Kidney (tissue), 14 donors: ENCODE results near the gene SCN4B. TPM values are rescaled to one million over a fixed set of nuclear protein-coding genes. Genes with fewer than 3 reads are reported as not detected.

ENCODE experiments used
- DNase-seq, 5 donors: peaks; one replicate each; pipeline ENCODE4 v3.0.0-alpha.2; 2013 to 2020
- FAIRE-seq: peaks from 2 replicates; lab custom pipeline; 2012; peaks lifted over from hg19 to GRCh38; lab: Jason Lieb, UNC
- H3K27ac ChIP-seq, 2 donors: one replicate each; pipeline ENCODE4 v1.7.0; 2013; ENCODE audit warnings: low read depth in 2 of 2, low read length in 2 of 2, inconsistent platforms in 1 of 2
- H3K27me3 ChIP-seq: one replicate; pipeline ENCODE4 v1.7.1; 2013; ENCODE audit warnings: low read length, inconsistent platforms; ENCODE audit not compliant: control insufficient read depth, insufficient read depth
- H3K36me3 ChIP-seq, 3 donors: one replicate each; pipeline versions ENCODE4 v1.7.0 to v1.7.1; 2013; ENCODE audit warnings: low read length in 3 of 3, control low read depth in 1 of 3, inconsistent platforms in 1 of 3; ENCODE audit not compliant: insufficient read depth in 3 of 3, control insufficient read depth in 2 of 3
- H3K4me1 ChIP-seq, 3 donors: one replicate each; pipeline versions ENCODE4 v1.7.0 to v1.7.1; 2013; ENCODE audit warnings: low read length in 3 of 3, inconsistent platforms in 1 of 3, low read depth in 1 of 3; ENCODE audit not compliant: control insufficient read depth in 2 of 3, insufficient read depth in 2 of 3
- H3K4me3 ChIP-seq, 3 donors: one replicate each; pipeline versions ENCODE4 v1.7.0 to v1.8.1; 2013; ENCODE audit warnings: low read length in 3 of 3, control low read depth in 1 of 3, inconsistent platforms in 1 of 3
- H3K9ac ChIP-seq, 3 donors: one replicate each; pipeline versions ENCODE4 v1.7.0 to v1.7.1; 2013; ENCODE audit warnings: low read length in 3 of 3, control low read depth in 1 of 3, inconsistent platforms in 1 of 3
- H3K9me3 ChIP-seq, 3 donors: one replicate each; pipeline versions ENCODE4 v1.7.0 to v1.7.1; 2013; ENCODE audit warnings: low read length in 3 of 3, control low read depth in 1 of 3, inconsistent platforms in 1 of 3; ENCODE audit not compliant: control insufficient read depth in 2 of 3, insufficient read depth in 1 of 3
- intact Hi-C: fragments of 100-400 bp; cut with DNase I; formaldehyde crosslinking; loops from one replicate; pipeline ENCODE4 v1.11.1; 2022
- polyA plus RNA-seq: library from polyadenylated mRNA; stranded (reverse); fragments of 350-450 nt; fragmentation: Illumina TruSeq; extraction: RNeasy Lipid Tissue Mini Kit (QIAGEN cat#74804); gene quantifications from one replicate; pipeline ENCODE4 v1.2.3, GENCODE V29; 2014; ENCODE audit warnings: low read depth, low replicate concordance; ENCODE audit not compliant: insufficient read depth
- total RNA-seq: library from RNA; stranded (reverse); fragmentation: NEBNext Ultra II Directional; extraction: Animal tissue kit (Norgen Biotek cat#: 25700); gene quantifications from one replicate; pipeline ENCODE4 v1.2.1, GENCODE V29; 2021
- TF ChIP-seq, protein P1 (sequence below): IDR thresholded peaks from 3 replicates; pipeline ENCODE4 v1.5.1; 2012; ENCODE audit warnings: mild to moderate bottlenecking, moderate library complexity, borderline replicate concordance; ENCODE audit not compliant: insufficient read depth; ENCODE audit errors: extremely low read depth
- donor health status: control.
- donor health status: control.
- donor health status: control.
- donor health status: control.
- donor health status: control.
- donor health status: DM: yes; HTN: yes; CAD: no.
- donor health status: Normal renal cell carcinoma (clear cell type).

SCN4B gene
- total and polyA plus RNA-seq, 2 donors from 2014 or later: 1.4 to 3.5 TPM

DNA sequence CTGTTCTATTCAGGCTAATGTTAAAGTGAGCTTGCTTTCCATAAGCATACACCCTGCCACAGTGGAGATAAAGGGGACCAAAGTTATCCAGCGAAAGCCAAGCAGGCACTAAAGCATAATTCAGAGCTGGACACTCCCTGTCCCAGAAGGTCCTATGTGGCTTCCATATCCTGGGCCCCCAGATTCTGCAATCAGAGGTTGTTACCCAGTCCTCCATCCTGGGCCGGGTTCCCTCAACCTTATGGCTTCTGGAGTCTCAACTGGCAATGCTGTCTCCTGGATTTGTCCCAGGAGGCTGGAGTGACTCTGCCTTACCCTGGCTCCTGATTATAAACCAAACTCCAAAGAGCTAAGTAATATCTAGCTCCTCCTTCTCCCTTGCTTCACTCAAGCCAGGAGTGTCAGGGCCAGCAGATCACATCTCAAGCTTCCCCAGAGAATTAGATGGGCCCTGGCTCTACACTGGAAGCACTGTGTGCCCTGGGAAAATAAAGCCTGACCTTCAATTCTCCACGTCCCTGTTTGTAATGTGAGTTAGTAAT is 51.9 kb downstream of the SCN4B start:
- H3K36me3 ChIP-seq: no peaks in the 10 kb centered on the region
- DNase-seq (no peak), FAIRE-seq (no peak)
- H3K4me3 ChIP-seq: no peak overlapping the region
- peaks cover 0 to 17% (median 6%) of the 10 kb centered on the region in 3 donors for H3K4me1 ChIP-seq
- no peaks in the 10 kb centered on the region for H3K27me3 ChIP-seq
- H3K9me3 ChIP-seq: no peaks in the 10 kb centered on the region
- H3K9ac ChIP-seq: no peak overlapping the region
- H3K27ac ChIP-seq: no peak overlapping the region
- TF ChIP-seq, protein P1, sequence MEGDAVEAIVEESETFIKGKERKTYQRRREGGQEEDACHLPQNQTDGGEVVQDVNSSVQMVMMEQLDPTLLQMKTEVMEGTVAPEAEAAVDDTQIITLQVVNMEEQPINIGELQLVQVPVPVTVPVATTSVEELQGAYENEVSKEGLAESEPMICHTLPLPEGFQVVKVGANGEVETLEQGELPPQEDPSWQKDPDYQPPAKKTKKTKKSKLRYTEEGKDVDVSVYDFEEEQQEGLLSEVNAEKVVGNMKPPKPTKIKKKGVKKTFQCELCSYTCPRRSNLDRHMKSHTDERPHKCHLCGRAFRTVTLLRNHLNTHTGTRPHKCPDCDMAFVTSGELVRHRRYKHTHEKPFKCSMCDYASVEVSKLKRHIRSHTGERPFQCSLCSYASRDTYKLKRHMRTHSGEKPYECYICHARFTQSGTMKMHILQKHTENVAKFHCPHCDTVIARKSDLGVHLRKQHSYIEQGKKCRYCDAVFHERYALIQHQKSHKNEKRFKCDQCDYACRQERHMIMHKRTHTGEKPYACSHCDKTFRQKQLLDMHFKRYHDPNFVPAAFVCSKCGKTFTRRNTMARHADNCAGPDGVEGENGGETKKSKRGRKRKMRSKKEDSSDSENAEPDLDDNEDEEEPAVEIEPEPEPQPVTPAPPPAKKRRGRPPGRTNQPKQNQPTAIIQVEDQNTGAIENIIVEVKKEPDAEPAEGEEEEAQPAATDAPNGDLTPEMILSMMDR: no peak
- intact Hi-C loops: no loop called here

DNA sequence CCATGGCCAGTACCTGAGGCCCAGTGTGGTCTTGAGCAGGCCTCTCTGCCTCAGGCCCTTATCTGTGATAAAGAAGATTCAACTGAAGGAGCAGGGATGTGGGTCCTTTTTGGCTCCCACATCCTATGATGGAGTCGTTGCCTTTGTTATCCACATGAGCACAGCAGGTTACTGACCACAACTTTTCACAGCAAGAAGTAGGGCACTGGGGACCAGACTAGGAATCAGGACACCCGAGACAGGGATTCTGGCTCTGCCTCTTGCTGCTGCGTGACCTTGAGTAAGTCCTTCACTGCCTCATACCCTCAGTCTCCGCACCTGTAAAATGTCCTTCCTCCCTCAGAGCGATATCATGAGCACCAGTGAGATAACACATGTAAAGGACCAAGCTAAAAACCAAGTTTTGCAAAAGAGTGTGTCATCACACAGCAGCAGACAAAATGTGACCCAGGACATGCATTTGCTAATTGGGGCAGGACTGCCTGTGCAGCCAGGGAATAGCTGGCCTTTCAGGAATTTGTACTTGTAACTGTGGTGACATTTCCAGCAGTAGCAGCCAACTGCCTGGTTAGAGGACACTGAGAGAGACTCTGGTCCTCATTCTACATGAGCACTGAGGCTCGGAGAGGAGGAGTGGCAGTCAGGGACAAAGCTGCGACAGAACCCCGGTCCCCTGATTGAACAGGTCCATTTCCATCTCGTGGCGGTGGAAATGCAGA is 52.6 kb downstream of the SCN4B start:
- DNase-seq (peak in 1 of 5 donors; percentile 14), FAIRE-seq (no peak)
- Histone ChIP-seq H3K4me1 (peaks cover 0 to 17% (median 6%) of the 10 kb centered on the region in 3 donors), H3K36me3 (no peaks in the 10 kb centered on the region), H3K27me3 (no peaks in the 10 kb centered on the region), H3K27ac (no peak overlapping the region), H3K9ac (no peak overlapping the region), H3K4me3 (no peak overlapping the region), H3K9me3 (no peaks in the 10 kb centered on the region)
- intact Hi-C loops: no loop called here
- TF ChIP-seq, protein P1: no peak

DNA sequence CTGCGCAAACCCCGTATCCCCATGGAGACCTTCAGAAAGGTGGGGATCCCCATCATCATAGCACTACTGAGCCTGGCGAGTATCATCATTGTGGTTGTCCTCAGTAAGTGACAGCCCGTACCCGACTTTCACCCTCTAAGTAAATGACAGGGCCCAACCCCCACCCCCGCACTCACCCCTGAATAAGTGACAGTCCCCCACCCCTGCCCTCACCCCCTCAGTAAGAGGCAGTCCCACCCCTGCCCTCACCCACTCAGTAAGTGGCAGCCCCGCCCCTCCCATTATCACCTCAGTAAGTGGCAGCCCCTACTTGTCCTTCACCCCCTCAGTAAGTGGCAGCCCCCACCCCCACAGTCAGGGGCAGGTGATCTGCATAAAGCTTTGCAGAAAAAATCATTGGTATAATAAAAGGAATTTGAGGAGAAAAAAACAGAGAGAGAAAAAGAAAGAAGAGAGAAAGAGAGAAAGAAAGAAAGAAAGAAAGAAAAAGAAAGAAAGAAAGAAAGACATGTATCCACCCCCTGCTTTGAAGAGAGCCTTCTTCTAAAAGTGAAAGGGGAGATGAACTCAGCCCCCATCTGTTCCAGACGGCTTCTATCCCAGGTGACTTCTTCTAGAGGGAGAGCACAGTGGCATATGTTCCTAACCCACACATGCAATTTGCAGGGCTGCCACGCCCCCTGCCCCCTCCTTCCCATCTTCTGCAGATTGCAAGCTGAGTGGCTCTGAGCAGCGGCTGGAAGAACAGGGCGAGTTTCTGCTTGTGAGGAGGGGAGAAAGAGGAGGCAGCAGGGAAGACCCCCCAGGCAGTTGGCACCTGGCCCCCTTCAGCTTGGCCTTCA is 53.4 kb downstream of the SCN4B start:
- Histone ChIP-seq H3K4me1 (peaks cover 0 to 17% (median 6%) of the 10 kb centered on the region in 3 donors), H3K4me3 (no peak overlapping the region), H3K36me3 (no peaks in the 10 kb centered on the region), H3K9me3 (no peaks in the 10 kb centered on the region), H3K9ac (no peak overlapping the region), H3K27me3 (no peaks in the 10 kb centered on the region), H3K27ac (no peak overlapping the region)
- intact Hi-C loops: no loop called here
- TF ChIP-seq, protein P1: no peak
- DNase-seq (peak in 2 of 5 donors; percentile 32 to 35), FAIRE-seq (no peak)
